HG03025 (cell line): Measurements from ENCODE around the gene WNT5B.
A peak's percentile ranks its signal among the peaks of the same experiment; 100 is the strongest.

ENCODE experiments used
- ATAC-seq: cut with Tn5 transposase; IDR thresholded peaks from one replicate; pipeline ENCODE4 v1.9.1; 2021; ENCODE audit warnings: mild to moderate bottlenecking, moderate library complexity; ENCODE audit not compliant: unreplicated experiment, low FRiP score

Gene WNT5B

DNA sequence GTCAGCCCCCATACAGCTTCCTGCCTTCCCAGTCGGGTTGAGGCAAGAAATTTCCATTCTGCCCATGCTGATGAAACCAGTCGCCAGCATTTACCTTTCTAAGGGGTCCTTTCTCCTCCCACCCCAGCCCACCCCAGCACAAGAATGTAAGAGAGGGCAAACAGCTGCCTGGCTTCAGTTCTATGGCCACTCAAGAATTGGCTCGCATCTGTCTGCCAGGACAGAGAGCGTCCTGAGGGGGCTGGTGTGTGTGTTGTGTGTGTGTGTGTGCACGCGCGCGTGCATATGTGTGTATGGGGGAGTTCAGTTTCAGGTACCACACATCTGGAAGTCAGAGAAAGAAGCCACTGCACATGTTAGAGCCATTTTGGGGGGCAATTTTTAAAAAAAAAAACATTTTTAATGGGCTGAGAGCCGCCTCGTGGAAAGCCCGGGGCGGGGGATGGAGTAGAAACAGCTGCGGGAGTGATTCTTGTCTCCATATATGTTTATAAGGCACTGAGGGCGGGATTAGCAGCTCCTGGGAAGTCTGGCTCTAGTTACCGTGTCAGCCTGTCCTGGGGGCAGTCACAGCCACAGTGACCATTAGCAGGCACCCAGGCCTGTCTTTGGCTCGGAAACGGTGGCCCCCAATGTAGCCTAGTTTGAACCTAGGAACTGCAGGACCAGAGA, at the start of gene WNT5B:
Gene WNT5B, plus strand, starts transcription at position 566 of the 672 bp plus-strand sequence. CDS start 2,124 bp downstream, outside the sequence.
- ATAC-seq: no peak

DNA sequence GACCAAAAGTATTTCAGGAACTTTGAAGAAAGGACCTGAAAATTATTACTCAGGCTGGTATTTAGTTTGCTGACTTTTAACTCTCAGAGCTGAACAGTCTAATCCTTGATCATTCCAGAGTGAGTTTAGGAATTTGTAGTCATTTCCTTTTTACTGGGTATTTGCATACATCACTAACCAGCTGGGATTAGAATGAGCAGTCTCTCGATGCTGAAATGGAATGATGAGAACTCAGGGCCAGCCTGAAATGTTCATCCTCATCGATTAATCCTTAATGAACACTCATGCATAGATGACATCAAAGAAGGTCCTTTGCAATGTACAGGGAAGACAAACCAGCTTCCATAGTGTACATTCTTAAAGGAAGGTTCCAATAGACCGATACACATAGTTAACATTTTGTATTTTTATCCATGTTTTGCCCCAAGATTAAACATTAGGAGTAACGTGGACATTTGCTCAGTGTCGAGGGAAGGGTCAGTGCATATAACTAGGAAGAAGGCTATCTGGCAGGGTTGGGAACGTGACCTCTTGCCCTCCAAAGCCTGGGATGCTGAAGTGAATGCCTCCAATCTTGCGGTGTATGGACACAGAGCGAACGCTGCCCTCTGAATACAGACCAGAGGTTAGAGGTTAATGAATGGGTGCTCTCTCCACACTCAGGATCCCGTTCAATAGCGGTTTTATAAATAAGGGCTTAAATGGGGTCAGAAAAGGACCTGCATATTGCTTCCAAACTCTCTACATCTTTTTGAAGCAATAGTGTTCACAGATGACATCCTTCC, 49.2 kb upstream of the WNT5B start:
- no peak for ATAC-seq

DNA sequence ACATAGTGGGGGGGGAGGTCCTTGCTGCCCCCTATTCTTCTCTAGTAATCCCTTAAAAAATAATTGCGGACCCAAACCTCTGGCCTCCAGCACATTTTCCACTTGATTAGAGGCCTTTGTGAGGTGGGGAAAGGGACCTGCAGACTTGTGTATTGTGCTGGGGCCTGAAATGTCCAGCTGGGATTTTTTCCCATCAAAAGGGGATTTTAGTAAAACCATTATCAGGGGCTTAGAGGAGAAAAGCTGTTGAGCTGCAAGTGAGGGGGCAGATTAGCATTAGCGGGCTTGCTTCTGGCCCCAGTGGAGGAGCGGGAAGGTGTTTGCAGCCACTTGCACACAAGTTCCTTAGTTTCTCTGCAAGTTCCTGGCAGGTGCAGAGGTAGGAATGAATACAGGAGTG, 48.5 kb upstream of the WNT5B start:
- ATAC-seq: no peak

DNA sequence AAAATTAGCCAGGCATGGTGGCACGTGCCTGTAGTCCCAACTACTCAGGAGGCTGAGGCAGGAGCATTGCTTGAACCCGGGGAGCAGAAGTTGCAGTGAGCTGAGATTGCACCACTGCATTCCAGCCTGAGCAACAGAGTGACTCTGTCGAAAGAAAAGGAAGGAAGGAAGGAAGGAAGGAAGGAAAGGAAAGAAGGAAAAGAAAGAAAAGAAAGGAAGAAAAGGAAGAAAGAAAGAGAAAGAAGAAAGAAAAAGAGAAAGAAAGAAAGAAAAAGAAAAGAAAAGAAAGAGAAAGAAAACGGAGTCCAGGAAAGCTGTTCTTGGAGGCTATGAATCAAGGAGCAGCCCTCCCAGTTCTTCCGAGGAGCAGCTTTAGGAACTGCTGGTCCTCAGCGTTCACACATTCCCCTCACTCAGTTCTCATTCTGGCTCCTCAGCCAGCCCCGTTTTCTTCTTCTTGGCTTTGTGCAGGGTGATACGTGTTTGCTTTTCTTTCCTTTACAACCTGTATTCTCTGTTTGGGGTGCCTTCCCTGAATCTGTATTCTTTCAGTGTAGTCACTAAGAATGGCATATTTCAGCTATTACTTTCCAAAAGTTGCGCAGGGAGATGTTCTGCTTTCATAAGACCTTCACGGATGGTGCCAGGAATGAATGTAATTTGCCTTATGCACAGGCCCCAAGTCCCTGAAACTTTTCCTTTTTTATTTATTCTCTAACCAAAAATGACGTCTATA, 46.9 kb upstream of the WNT5B start:
- no peak for ATAC-seq

DNA sequence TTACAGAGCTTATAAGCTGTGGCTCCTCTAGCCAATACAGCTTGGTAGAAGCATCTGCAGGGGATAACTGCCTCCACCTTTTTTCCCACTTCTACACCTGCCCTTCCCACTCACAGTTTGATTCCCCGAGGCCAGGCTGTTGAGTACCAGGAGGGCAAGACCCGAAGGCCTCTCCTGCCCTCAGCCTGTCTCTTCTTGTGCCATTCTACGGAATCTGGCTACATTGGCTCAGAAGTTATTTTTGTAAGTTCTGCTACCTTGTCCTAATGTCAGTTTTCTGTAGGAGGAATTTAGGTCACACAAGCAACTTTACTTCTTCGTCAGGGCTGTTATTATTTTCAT, 46.4 kb upstream of the WNT5B start:
- no peak for ATAC-seq

DNA sequence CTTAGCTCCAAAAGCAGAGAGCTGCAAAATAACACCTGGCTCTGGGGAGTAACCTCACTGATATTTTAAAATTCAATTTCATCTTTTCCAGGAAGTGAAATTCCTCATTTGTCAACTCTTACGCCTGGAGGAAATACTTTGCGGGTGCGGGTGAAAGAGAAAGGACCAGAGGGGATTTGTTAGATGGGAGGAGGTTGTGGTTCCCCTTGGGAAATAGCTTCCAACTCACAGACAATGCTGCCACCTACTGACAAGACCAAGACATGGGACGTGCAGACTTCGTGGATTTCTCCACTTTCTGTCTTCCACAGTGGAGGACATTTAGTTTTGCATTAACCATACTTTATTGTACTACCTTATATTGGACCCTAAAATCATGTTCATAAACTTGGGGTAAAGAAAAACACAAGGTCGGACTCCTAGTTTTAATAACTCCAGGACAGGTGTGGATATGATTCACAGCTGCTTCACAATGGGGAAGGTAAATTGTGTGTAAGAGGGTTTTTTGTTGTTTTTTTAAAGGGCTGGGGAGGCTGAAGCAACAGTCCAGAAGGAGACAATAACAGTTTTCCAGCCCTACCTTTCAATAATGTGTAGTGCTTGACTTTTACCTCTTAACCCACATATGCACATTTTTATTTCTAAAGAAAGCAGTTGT, 45.5 kb upstream of the WNT5B start:
- peak; percentile 53 for ATAC-seq

DNA sequence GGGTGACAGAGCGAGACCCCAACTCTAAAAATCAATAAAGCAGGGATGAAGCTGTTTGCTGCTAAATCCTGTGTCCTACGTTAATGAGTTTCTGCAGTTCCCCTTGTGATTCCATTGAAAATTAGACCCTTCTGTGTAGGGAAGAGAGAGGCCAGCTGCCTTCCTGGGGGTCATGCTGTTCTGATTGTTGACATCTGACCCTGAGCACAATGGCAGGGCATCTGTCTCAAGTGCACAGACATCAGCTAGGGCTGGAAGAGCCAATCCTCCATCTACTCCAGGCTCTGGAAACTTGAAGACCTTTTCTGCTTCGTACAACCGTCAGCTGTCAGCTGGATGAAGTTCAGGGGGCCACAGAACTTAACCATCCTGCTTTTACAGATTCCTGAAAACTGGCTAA, 44.7 kb upstream of the WNT5B start:
- ATAC-seq: no peak

DNA sequence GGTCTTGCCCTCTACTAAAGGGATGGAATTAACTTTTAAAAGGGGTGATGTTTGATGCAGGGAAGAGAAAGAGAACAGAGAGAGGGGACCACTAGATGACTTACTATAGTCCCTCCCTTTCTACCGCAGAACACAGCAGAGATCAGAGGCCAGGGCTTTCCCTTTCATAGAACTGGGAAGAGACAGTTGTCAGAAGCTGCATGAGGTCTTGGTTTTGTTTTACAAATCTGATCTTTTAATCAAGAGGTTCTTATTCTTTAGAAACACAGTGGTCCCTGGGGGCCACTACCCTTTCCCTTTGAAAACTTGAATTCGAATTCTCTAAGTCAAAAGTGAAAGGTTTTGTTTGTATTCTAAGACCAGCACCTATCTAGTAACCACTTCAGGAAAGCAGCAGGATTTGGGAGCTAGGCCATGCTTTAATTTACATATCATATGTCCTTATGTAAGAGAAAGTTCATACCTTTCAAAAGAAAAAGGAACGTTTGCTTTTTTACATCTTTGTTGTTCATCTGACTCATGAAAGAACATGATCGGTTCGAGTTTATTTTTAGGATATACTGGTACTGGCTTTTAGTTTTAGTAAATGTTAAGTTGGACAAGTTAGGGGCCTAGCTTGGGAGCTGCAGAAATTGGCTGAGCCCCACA, 41.0 kb upstream of the WNT5B start:
- ATAC-seq: no peak

DNA sequence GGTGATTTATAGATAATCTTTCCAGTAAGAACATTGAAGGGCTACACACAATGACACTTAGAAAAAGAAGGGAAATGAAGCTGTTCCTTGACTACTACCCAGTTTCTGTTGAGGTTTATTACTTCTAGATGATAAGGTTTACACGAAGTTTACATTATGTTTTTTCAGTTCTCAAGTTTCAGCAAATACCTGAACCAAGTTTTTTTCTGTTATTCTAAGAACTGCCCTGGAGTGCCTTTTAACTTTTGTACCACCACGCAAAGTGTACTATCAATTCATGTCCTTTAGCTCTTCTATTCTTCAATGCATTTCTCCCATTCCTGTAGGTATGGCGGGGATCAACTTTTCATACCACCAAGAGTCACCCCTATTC, 40.5 kb upstream of the WNT5B start:
- ATAC-seq: no peak

DNA sequence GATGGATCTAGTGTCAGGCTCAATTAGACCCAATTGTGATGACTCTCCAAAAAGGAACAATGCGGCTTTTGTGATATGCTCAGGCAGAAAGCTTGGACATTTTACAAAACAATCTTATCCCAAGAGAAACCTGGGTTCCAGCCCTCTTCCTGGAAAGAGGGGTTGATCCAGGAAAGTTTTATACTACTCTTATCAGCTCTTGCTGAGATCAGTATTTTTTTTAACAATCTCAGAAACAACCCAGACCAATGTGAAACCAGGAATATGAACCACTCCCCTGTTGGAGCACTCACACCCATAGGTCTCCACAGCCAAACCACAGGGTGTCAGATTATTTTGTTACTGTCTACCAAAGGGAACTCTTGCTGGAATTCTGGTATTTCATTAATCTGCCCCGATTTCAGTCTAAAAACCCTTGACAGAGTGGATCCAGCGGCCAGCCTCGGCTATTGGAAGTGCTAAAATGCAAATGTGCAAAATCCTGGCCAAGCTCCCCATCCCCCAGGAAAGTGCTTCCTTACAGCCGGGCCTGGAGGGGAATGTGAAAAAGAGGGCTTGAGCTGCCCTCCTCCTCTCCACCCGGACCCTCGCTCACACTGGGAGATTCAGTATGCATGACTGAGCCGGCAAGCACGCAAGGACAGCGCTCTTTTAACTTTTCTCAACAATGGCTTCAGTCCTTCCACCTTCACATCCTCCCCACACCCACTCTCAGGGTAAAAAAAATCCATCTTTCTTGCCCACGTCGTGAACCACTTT, 38.6 kb upstream of the WNT5B start:
- no peak for ATAC-seq

DNA sequence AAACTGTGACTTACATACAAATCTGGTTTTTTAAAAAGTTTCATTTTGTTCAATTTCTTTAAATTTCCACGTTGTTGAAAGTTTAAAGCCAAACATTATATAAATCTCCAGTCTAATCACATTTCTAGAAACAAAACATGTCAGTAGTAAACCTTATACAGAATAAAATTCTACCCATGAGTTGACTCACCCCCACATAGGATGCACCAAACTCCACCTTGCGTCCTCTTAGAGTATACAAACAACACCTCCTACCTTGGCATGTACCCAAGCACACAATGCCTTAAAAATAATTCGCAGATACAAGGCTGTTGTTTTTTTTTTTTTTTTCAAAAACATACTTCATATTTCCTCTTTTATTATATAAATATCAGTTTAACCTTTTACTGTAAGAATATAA, 38.0 kb upstream of the WNT5B start:
- no peak for ATAC-seq

DNA sequence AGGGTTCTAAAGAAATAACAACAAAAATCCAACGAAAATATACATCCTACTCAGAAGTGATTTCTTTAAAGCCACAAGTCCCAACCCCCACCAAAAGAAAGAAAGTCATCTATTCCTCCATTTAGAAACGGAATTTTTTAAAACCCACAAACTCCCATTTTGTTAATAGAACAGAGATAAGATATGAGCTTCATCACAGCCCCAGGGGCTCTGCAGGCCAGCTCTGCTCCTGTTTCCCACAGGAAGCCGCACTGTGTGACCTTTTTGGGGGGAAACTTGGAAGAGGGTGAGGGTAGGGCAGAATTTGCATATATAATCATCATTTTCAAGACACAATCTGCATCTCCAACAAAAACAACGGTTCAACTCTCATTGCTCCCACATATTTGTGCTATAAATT, 37.5 kb upstream of the WNT5B start:
- no peak for ATAC-seq

DNA sequence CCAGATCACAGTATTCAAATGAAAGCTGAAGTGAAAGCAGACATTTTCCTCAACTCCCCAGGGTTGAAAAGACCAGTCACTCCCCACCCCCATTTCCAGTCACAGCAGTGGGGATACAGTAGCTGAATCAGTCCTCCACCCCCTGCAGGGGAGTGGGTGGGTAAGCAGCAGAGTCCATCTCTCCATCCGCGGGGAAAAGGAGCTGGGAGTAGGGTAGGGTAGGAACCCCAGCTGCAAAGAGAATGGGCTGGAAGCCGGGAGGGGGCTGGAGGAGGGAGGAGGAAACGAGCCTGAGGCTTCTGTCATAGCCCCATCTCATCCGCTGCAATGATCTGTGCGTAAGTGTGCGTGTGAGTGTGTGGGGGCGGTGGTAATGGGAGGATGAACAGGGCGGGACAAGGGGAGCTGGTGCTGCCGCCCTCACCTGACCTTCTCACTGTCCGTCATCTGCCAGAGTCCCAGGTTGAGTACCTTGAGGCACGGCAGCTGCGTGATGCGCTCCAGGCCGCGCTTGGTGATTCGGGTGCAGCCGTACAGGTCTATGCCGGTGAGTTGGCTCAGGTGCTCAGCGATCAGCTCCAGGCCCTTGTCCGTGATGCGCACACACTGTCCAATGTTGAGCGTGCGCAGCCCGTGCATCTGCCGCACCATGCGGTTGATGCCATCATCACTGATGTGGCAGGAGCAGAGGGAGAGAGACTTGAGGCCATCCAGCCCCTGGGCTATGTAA, 36.4 kb upstream of the WNT5B start:
- no peak for ATAC-seq

DNA sequence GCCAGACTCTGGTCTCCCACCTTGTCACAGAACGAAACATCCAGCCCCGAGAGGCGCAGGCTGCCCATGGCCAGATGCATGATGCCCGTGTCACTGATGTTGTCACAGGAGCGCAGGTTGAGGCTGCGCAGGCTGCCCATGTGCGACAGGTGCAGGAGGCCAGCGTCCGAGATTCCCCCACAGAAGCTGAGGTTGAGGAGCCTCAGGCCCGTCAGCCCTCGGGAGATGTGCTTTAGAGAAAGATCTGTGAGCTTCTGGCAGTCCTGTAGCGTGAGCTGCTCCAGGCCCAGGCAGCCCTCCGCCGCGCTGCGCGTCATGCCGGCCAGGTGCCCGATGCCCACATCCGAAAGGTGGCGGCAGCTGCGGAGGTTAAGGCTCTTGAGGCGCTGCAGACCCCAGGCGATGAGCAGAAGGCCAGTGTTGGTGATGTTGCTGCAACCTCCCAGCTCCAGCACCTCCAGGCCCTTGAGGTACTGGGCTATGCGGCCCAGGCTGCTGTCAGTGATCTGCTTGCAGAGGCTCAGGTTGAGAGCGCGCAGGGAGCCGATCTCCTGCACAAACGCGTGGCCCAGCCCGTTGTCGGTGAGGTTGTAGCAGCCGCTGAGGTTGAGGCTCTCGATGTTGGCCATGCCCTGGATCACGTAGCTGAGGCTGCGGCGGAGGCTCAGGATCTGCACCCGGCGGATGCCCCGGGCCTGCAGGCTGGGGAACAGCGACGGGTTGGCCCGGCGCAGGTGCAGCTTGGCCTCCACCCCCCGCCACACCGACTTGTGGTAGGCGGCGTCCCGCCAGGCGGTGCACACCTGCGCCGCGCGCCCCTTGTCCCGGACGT, 35.6 kb upstream of the WNT5B start:
- ATAC-seq: peak; percentile 28

DNA sequence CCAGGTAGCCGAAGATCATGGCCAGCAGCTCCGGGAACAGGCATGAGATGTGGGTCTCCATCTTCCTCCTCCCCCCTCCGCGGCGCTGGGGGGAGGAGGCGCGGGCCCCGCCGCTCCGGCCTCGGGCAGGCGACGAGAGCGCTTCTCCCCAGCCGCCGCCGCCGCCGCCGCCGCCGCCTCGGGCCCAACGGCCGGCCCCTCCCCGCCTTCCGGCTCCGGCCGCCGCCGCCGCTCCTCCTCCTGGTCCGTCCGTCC, 35.1 kb upstream of the WNT5B start:
- peak; percentile 39 for ATAC-seq

DNA sequence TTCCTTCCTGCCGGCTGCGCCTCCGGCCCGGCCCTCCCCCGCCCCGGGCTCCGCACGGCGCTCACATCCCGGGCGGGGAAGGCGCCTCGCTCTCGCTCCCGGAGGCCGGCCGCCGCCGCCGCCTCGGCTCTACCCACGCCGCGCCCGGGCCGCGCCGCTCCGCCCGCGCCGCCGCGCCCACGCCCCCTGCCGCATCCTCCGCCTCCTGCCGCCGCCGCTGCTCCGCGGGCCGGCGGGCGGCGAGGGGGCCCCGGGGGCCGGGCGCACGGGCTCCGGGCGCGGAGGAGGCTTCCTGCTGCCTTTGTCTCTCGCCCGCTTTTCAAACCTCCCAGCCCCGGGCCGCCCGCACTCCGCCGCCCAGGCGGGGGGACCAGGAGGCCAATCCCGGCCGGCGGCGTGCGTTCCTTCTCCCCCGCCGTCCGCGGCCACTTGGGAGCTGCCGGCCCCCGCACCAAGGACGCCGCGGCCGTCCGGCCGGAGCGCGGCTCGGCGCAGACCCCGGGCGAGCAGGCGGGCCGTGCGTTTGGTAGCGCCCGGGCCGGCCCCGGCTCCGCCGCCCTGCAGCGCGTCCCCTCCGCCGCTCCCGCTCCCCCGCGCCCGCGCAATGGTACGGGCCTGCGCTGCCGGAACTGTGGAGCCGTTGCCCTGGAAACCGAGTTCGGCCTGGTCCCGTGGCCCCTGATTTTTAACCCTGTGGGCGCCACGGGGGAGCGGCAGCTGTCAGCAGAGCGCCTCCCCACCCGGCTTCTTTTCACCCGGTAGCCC, 34.6 kb upstream of the WNT5B start, which contains the start of gene FBXL14:
Gene FBXL14, minus strand, starts transcription at position 321 of the 765 bp plus-strand sequence. CDS start 515 bp downstream, outside the sequence.
- peak; percentile 50 for ATAC-seq

DNA sequence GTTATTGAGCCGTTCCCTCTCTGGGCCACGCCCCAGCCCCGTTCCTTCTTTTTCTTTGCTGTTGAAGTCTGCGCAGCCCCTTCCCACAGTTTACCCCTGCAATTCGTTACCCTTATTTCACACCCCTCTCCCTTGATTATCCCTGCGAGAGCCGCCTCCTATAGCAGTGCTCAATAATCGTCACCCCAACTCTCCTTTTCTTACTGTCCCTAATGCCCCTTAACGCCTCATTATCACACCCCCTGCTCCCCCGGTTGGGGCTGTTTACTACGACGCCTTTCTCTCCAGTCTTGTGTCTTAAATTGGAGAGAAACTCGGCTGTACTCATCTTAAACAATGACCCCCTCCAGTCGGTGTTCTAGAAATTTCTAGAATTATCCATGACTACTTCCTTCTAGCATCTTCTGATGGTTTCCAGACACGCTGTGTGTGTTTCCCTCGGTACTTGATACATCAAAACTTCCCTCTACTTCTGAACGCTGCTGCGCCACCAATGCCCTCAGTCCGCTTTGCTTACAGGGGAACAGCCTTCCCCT, 33.9 kb upstream of the WNT5B start:
- no peak for ATAC-seq
